GM18951 (cell line): ENCODE data around the gene E2F2.

ENCODE experiments used
- POLR2A ChIP-seq: IDR thresholded peaks from 4 replicates; pipeline ENCODE4 v1.6.1; 2011; ENCODE audit warnings: mild to moderate bottlenecking; ENCODE audit not compliant: insufficient read length, insufficient read depth; ENCODE audit errors: extremely low read depth
- in situ Hi-C: fragments of 300-500 bp; cut with MboI; formaldehyde crosslinking; loops from one replicate; pipeline ENCODE4 v1.12.0; 2022; ENCODE audit warnings: low sequenced_read_pairs, mixed read lengths, inconsistent platforms; ENCODE audit not compliant: unreplicated experiment

Gene E2F2

GRCh38 chr1:23567996-23568607 is 37.1 kb upstream of the E2F2 start:
- TF ChIP-seq POLR2A, result no peak
- in situ Hi-C loops, result no loop called here

DNA sequence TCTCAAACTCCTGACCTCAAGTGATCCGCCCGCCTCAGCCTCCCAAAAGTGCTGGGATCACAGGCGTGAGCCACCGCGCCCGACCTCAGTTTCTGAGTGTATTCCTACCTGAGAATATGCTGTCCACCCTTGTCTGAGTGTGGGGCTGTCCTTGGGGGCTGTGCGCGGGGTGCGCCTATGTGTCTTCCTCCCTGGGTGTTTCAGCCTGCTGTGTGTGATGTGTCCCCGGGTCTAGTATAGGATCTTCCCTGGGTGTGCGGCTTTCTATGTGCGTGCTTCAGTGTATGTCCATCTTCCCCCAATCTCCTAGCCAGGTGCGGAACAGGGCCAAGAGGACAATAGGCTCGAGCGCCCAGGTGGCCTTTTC is 36.6 kb upstream of the E2F2 start:
- in situ Hi-C loops, result no loop called here

GRCh38 chr1:23566304-23566703 is 35.3 kb upstream of the E2F2 start:
- TF ChIP-seq POLR2A, result no peak
- in situ Hi-C loops, result no loop called here

More for the DNA sequence above, 36.6 kb upstream of the E2F2 start:
- no peak for TF ChIP-seq POLR2A

- TF ChIP-seq POLR2A, result no peak
- in situ Hi-C loops, result no loop called here
Measured at GRCh38 chr1:23565776-23566175, 34.7 kb upstream of the E2F2 start.

GRCh38 chr1:23564529-23565122 is 33.6 kb upstream of the E2F2 start:
- no peak for TF ChIP-seq POLR2A
- in situ Hi-C loops, result no loop called here

GRCh38 chr1:23563755-23564374 is 32.8 kb upstream of the E2F2 start:
- no peak for TF ChIP-seq POLR2A
- in situ Hi-C loops, result no loop called here

GRCh38 chr1:23563003-23563402 is 32.0 kb upstream of the E2F2 start:
- in situ Hi-C loops, result no loop called here
- no peak for TF ChIP-seq POLR2A

- TF ChIP-seq POLR2A, result no peak
- in situ Hi-C loops, result no loop called here
Measured at GRCh38 chr1:23562137-23562876, 31.3 kb upstream of the E2F2 start.

GRCh38 chr1:23561813-23562100 is 30.7 kb upstream of the E2F2 start:
- in situ Hi-C loops, result no loop called here

GRCh38 chr1:23561076-23561812 is 30.2 kb upstream of the E2F2 start:
- in situ Hi-C loops, result no loop called here
- TF ChIP-seq POLR2A, result no peak

More at GRCh38 chr1:23561813-23562100, 30.7 kb upstream of the E2F2 start:
- TF ChIP-seq POLR2A, result no peak

GRCh38 chr1:23559985-23560741 is 29.1 kb upstream of the E2F2 start:
- no peak for TF ChIP-seq POLR2A
- in situ Hi-C loops, result loop anchor here (10.0 kb wide), 1 partner anchor 55 kb away; no protein-coding TSS in a partner anchor
